ENCODE results near the gene GKN2.

GRCh38 chr2:68993660-68994059 lies 41.0 kb upstream of the GKN2 start:
- no peak for TF ChIP-seq POLR2AphosphoS5 (IDR thresholded peaks at IDR 0.05; ENCODE audit: low read depth, low read length)
- no peak for TF ChIP-seq SP1 (IDR thresholded peaks at IDR 0.05; ENCODE audit: low read depth)
- TF ChIP-seq CTCF (IDR thresholded peaks at IDR 0.05 in 2 of 3, conservative IDR thresholded peaks at IDR 0.05 in 1 of 3; ENCODE audit: borderline replicate concordance in 1 of 3, insufficient read depth in 1 of 3, low read depth in 2 of 3, low read length in 2 of 3): no peak
- TF ChIP-seq SRF (IDR thresholded peaks at IDR 0.05; ENCODE audit: low read depth): no peak
- no peak for TF ChIP-seq ZBTB33 (IDR thresholded peaks at IDR 0.05; ENCODE audit: extremely low read depth, insufficient replicate concordance, low read length)
- no peak for TF ChIP-seq MAX (IDR thresholded peaks at IDR 0.05)
- TF ChIP-seq POLR2A (IDR thresholded peaks at IDR 0.05; ENCODE audit: borderline replicate concordance, extremely low read depth, insufficient read depth, insufficient read length): no peak
- no peak for TF ChIP-seq CEBPB (IDR thresholded peaks at IDR 0.05; ENCODE audit: low read depth)
